ENCODE measurements around the gene EEF1A2.

DNA sequence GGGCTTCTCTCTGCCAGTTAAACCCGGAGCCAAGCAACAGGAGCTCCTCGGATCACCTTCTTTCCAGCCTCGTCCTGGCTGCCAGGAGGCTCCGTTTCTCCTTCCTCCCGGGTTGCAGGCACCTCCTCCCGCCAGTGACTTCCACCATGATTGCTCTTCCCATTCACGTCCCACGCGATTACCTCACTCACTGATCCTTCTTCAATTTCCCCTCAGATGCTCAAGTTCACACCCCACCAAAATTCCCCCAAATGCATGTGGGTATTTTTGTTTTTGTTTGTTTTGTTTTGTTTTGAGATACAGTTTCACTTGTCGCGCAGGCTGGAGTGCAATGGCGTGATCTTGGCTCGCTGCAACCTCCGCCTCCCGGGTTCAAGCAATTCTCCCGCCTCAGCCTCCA is 51.6 kb downstream of the EEF1A2 start:
- TF ChIP-seq, protein P1, sequence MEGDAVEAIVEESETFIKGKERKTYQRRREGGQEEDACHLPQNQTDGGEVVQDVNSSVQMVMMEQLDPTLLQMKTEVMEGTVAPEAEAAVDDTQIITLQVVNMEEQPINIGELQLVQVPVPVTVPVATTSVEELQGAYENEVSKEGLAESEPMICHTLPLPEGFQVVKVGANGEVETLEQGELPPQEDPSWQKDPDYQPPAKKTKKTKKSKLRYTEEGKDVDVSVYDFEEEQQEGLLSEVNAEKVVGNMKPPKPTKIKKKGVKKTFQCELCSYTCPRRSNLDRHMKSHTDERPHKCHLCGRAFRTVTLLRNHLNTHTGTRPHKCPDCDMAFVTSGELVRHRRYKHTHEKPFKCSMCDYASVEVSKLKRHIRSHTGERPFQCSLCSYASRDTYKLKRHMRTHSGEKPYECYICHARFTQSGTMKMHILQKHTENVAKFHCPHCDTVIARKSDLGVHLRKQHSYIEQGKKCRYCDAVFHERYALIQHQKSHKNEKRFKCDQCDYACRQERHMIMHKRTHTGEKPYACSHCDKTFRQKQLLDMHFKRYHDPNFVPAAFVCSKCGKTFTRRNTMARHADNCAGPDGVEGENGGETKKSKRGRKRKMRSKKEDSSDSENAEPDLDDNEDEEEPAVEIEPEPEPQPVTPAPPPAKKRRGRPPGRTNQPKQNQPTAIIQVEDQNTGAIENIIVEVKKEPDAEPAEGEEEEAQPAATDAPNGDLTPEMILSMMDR (IDR thresholded peaks at IDR 0.05 in 8 of 11, conservative IDR thresholded peaks at IDR 0.05 in 3 of 11): no peak
- no peak for TF ChIP-seq POLR2A (IDR thresholded peaks at IDR 0.05)

Data from spleen (tissue), 7 donors.